Keratinocyte (primary cell): ENCODE results near the gene INIP. TPM values are rescaled to one million over a fixed set of nuclear protein-coding genes. Genes with fewer than 3 reads are reported as not detected.

Source experiments
- DNase-seq: peaks from one replicate; pipeline ENCODE4 v3.0.0-alpha.2; 2011; ENCODE audit warnings: low read depth, missing footprints, low spot score
- FAIRE-seq: peaks from 2 replicates; lab custom pipeline; 2011; peaks lifted over from hg19 to GRCh38; lab: Jason Lieb, UNC
- H2AFZ ChIP-seq: 2 replicates; pipeline ENCODE4 v1.6.0; 2012; ENCODE audit warnings: low read length, control low read depth, inconsistent platforms; ENCODE audit not compliant: control insufficient read depth
- H3K27ac ChIP-seq: 2 replicates; pipeline ENCODE4 v1.5.1; 2011; ENCODE audit warnings: low read length; ENCODE audit not compliant: control insufficient read depth, insufficient read depth
- H3K27me3 ChIP-seq: 3 replicates; pipeline ENCODE4 v1.6.0; 2011; ENCODE audit warnings: low read length; ENCODE audit not compliant: control insufficient read depth, insufficient read depth; ENCODE audit errors: extremely low read depth
- H3K36me3 ChIP-seq, 2 experiments: 2 replicates in 1 of 2; 3 replicates in 1 of 2; pipeline ENCODE4 v1.5.1; 2011; ENCODE audit warnings: low read length in 2 of 2, mild to moderate bottlenecking in 1 of 2; ENCODE audit not compliant: control insufficient read depth in 2 of 2, insufficient read depth in 2 of 2; ENCODE audit errors: extremely low read depth in 1 of 2
- H3K4me1 ChIP-seq: 3 replicates; pipeline ENCODE4 v1.5.1; 2011; ENCODE audit warnings: low read length; ENCODE audit not compliant: control insufficient read depth, insufficient read depth; ENCODE audit errors: extremely low read depth
- H3K4me2 ChIP-seq: 3 replicates; pipeline ENCODE4 v1.6.0; 2011; ENCODE audit warnings: low read depth, low read length; ENCODE audit not compliant: control insufficient read depth, insufficient read depth; ENCODE audit errors: extremely low read depth
- H3K4me3 ChIP-seq, 3 experiments: fragments of 200-600 bp in 1 of 3; sonication (generic) in 1 of 3; 2 replicates in 2 of 3; 3 replicates in 1 of 3; pipeline ENCODE4 v1.5.1; 2011 to 2016; ENCODE audit warnings: low read length in 3 of 3, mild to moderate bottlenecking in 3 of 3, control low read depth in 2 of 3, inconsistent platforms in 1 of 3, low read depth in 1 of 3, mixed read lengths in 1 of 3, mixed run types in 1 of 3, moderate library complexity in 1 of 3; ENCODE audit not compliant: control insufficient read depth in 2 of 3, insufficient read depth in 2 of 3; ENCODE audit errors: extremely low read depth in 1 of 3
- H3K79me2 ChIP-seq: 2 replicates; pipeline ENCODE4 v1.6.0; 2012; ENCODE audit warnings: low read length; ENCODE audit not compliant: control insufficient read depth, insufficient read depth
- H3K9ac ChIP-seq: 3 replicates; pipeline ENCODE4 v1.6.0; 2011; ENCODE audit warnings: low read length; ENCODE audit not compliant: control insufficient read depth, insufficient read depth; ENCODE audit errors: extremely low read depth
- H3K9me1 ChIP-seq: 3 replicates; pipeline ENCODE4 v1.6.0; 2011; ENCODE audit warnings: low read length; ENCODE audit not compliant: control insufficient read depth, insufficient read depth; ENCODE audit errors: extremely low read depth
- H3K9me3 ChIP-seq: 2 replicates; pipeline ENCODE4 v1.5.1; 2012; ENCODE audit warnings: low read depth, low read length; ENCODE audit not compliant: control insufficient read depth
- H4K20me1 ChIP-seq: 3 replicates; pipeline ENCODE4 v1.6.0; 2011; ENCODE audit warnings: low read length; ENCODE audit not compliant: control insufficient read depth, insufficient read depth; ENCODE audit errors: extremely low read depth
- CTCF ChIP-seq, 3 experiments: IDR thresholded peaks in 1 of 3; conservative IDR thresholded peaks in 1 of 3; optimal IDR thresholded peaks in 1 of 3; 2 replicates in 2 of 3; 3 replicates in 1 of 3; pipeline versions ENCODE3 to v1.5.1; 2011; ENCODE audit warnings: low read length in 3 of 3, mild to moderate bottlenecking in 3 of 3, moderate library complexity in 2 of 3, control low read depth in 1 of 3, inconsistent platforms in 1 of 3; ENCODE audit not compliant: insufficient read depth in 2 of 3; ENCODE audit errors: extremely low read depth in 1 of 3
- EZH2 ChIP-seq: IDR thresholded peaks from one replicate; pipeline ENCODE4 v1.6.1; 2012; ENCODE audit warnings: inconsistent platforms, mild to moderate bottlenecking, low read length, moderate library complexity
- dilution Hi-C: fragments of 300-500 bp; cut with MboI; formaldehyde crosslinking; loops from one replicate; pipeline ENCODE4 v1.7.0; 2020; ENCODE audit warnings: low sequenced_read_pairs; ENCODE audit not compliant: extremely low pct_ligation_motif_present
- polyA plus RNA-seq, 5 experiments: library from polyadenylated mRNA; depleted of rRNA in 3 of 5; stranded (reverse) in 3 of 5; stranded (forward) in 1 of 5; unstranded in 1 of 5; fragments of >200 nt; gene quantifications; 1 replicate in 1 of 5; 2 replicates in 3 of 5; 3 replicates in 1 of 5; pipeline versions ENCODE4 v1.2.1 to v1.2.3, GENCODE V29; 2011 to 2012; ENCODE audit warnings: missing spikeins in 2 of 5, low read depth in 1 of 5, low replicate concordance in 1 of 5

INIP gene
- polyA plus RNA-seq, 1 donor (not counting 4 experiments of a cell fraction or from before 2014, with no cell fraction given) = 22.0 TPM

- Histone ChIP-seq H3K9me1 (no peaks in the 10 kb centered on the region), H3K9ac (no peak overlapping the region), H3K9me3 (no peaks in the 10 kb centered on the region), H3K27me3 (no peaks in the 10 kb centered on the region), H3K4me1 (no peaks in the 10 kb centered on the region), H3K27ac (no peak overlapping the region), H3K4me3 (no peak overlapping the region), H3K4me2 (no peak overlapping the region), H4K20me1 (no peaks in the 10 kb centered on the region), H3K36me3 (peaks cover 5 to 6% of the 10 kb centered on the region in 2 experiments), H3K79me2 (no peaks in the 10 kb centered on the region), H2AFZ (no peak overlapping the region)
- dilution Hi-C loops = no loop called here
- FAIRE-seq = no peak
- no peak for TF ChIP-seq EZH2
- no peak for TF ChIP-seq CTCF (optimal IDR thresholded peaks at IDR 0.05 in 1 of 3, IDR thresholded peaks at IDR 0.05 in 1 of 3, conservative IDR thresholded peaks at IDR 0.05 in 1 of 3; ENCODE audit: extremely low read depth in 1 of 3, insufficient read depth in 2 of 3, low read length in 3 of 3)
- no peak for DNase-seq
Observed at GRCh38 chr9:112700085-112700484, 17.8 kb downstream of the INIP start.

GRCh38 chr9:112699230-112699629 is 18.7 kb downstream of the INIP start:
- no peak for FAIRE-seq
- dilution Hi-C loops = no loop called here
- Histone ChIP-seq H3K9ac (no peak overlapping the region), H2AFZ (no peak overlapping the region), H4K20me1 (no peaks in the 10 kb centered on the region), H3K36me3 (peaks cover 5 to 6% of the 10 kb centered on the region in 2 experiments), H3K9me3 (no peaks in the 10 kb centered on the region), H3K27ac (no peak overlapping the region), H3K4me3 (no peak overlapping the region), H3K9me1 (no peaks in the 10 kb centered on the region), H3K4me1 (no peaks in the 10 kb centered on the region), H3K27me3 (no peaks in the 10 kb centered on the region), H3K4me2 (no peak overlapping the region), H3K79me2 (no peaks in the 10 kb centered on the region)
- DNase-seq = no peak
- no peak for TF ChIP-seq CTCF (optimal IDR thresholded peaks at IDR 0.05 in 1 of 3, IDR thresholded peaks at IDR 0.05 in 1 of 3, conservative IDR thresholded peaks at IDR 0.05 in 1 of 3; ENCODE audit: extremely low read depth in 1 of 3, insufficient read depth in 2 of 3, low read length in 3 of 3)
- TF ChIP-seq EZH2 = no peak
